HG03439 (cell line): ENCODE data around the gene RBM4B.
A peak's percentile ranks its signal among the peaks of the same experiment; 100 is the strongest.
"Not testable (repeated sequence)": the region's sequence is repeated elsewhere in the genome, so short reads cannot be mapped to it uniquely, and the experiment has no call there.

ENCODE experiments used
- ATAC-seq: cut with Tn5 transposase; IDR thresholded peaks from one replicate; pipeline ENCODE4 v1.9.1; 2021; ENCODE audit warnings: mild to moderate bottlenecking, moderate library complexity; ENCODE audit not compliant: unreplicated experiment

Gene RBM4B, protein sequence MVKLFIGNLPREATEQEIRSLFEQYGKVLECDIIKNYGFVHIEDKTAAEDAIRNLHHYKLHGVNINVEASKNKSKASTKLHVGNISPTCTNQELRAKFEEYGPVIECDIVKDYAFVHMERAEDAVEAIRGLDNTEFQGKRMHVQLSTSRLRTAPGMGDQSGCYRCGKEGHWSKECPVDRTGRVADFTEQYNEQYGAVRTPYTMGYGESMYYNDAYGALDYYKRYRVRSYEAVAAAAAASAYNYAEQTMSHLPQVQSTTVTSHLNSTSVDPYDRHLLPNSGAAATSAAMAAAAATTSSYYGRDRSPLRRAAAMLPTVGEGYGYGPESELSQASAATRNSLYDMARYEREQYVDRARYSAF

DNA sequence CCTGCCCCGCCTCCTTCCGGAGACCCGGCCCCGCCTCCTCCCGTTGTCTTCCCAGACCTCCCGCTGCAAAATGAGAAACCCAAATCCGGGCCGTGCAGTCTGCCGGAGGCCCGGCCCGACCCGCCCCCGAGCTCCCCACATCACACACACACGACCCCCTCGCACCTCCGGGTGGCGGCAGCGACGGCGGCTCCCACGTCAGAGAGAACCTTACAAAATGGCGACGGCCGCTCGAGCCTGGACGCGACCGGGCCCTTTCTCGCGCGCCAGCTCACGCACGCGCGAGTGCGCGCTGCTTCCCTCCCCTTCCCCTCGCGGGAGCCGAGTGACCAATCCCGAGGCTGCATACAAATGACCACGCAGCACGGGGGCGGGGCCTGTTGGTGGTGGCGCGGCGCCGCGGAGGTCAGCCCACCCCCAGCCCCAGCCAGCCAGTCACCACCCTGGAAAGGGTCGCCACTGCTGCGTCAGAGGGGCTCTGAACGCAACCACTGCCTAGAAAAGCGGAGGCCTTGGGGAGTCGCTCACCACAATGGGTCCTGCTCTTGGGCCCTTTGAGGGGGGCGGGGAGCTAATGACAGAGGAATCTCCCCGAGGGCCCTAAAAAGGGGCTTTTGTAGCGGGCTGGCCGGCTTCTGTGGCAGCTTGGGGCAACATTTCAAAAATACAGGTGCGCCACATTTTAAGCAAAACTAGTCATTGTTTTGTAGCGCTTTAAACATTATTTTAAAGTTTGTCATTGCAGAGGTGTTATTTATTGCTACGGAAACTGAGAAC lies at the start of gene RBM4B:
Gene RBM4B (minus strand): TSS at position 289 of the 777 bp plus-strand sequence. CDS start 808 bp downstream, outside the sequence.
- ATAC-seq = peak; percentile 86

DNA sequence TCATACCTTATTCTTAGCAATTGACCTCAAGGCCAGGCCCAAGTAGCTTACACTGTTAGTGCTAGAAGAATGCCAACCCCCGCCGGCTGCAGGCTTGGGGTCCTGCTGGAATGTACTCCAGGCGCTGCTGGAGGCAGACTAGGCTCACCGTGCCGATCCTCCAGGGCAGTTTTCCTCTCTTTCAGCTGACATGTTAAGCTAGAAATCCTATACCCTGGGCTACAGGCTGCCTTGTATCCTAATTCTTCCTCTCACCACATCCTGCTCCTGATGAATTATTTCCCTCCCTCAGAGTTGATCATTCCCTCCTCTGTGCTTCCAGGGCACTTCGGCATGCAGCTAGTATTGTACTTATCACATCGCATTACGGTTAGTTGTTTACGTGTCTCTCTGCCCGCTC lies 48.0 kb upstream of the RBM4B start:
- no peak for ATAC-seq

DNA sequence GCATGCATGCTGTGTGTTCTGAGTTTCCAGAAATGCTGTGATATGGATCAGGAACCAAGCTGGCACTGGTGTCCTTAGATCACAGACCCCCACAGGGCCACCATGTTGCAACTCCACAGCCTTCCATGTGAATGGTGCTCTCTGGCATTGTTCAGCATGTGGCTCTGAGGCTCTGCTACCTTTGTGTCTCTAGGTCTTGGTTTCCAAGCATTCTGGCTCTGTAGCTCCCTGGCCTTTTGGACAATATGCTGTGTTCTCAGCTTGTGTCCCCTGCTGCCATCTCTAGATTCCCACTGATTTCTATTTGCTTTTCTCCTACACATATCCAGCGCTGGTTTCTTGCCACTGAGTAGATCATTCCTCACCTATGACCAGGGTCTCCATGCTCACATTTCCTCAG lies 47.4 kb upstream of the RBM4B start:
- ATAC-seq = no peak

DNA sequence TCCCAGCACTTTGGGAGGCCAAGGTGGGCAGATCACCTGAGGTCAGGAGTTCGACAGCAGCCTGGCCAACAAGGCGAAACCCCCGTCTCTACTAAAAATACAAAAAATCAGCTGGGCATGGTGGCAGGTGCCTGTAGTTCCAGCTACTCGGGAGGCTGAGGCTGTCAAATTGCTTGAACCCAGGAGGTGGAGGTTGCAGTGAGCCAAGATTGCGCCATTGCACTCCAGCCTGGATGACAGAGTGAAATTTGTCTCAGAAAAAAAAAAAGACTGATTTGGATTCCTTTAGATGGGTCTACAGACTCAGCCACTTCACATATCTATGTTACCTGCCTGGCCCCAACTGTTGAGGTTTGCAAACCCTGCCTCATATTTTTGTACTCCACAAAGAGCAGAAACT lies 46.5 kb upstream of the RBM4B start:
- ATAC-seq = not testable (repeated sequence)

DNA sequence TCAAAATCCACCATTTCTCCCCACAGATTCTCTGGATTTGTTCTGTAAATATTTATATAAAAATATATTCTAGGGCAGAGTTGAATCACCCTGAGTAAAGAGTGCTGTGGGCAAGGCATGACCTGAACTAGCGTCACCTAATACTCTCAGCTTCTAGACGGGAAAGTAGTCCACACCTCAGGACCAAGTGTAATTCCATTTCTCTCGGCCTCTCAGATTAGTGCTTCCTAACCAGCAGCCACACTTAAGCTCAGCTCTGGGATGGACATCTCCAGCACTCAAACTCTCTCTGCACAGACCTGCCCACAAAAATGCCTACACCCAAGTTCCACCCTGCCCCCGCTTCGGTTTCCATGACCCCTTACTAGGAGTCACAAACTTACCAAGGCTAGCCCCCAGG lies 46.0 kb upstream of the RBM4B start:
- ATAC-seq = no peak

DNA sequence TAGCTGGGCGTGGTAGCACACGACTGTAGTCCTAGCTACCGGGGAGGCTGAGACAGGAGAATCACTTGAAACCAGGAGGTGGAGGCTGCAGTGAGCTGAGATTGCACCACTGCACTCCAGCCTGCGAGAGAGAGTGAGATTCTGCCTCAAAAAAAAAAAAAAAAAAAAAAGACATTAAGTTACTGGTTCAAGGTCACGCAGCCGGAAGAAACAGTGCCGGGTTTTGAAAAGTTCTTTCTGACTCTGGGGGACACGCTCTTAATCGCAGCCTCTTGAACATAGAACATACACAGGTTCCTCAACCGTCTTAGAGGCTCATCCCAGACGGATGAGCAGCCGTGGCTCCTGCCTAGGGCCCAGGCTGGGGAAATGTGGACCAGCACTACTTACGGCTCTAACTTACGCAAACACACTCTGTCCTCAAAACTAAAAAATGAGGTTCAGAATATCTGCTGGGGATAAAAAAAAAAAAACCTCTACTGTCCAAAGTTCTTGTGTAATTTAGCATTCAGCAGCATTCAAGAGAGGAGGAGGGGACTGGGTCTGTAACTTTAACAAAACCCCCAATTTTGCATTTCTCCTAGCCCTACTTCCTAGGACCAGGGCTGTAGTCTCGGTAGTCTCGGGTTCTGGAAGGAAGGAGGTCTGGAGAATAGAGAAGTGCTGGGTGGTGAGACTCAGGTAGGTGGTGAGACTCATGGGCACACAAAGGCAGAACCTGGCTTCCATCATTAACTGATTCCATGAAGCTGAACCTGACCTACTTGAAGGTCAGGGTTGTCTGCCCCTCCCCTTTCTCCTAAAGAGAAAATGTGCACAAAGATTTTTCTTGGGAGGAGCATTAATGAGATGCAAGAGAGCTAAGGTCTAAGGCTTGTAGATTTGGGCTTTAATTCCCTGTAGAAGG lies 45.3 kb upstream of the RBM4B start:
- ATAC-seq = no peak

DNA sequence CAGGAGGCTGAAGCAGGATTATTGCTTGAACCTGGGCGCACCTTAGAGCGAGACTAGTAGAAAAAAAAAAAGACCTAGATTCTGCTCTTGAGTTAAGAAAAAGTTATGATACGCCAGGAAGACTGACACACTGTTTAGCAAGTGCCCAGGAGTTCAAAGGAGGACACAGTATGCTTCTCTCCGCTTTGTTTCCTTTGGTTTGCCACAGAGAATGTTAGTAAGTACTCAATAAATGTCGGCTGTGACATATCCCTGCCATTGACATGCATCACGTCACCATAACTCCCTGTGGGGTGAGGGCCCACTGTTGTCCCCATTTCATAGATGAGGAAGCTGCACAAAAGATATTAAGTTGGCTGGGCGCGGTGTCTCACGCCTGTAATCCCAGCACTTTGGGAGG lies 44.3 kb upstream of the RBM4B start:
- ATAC-seq = no peak

DNA sequence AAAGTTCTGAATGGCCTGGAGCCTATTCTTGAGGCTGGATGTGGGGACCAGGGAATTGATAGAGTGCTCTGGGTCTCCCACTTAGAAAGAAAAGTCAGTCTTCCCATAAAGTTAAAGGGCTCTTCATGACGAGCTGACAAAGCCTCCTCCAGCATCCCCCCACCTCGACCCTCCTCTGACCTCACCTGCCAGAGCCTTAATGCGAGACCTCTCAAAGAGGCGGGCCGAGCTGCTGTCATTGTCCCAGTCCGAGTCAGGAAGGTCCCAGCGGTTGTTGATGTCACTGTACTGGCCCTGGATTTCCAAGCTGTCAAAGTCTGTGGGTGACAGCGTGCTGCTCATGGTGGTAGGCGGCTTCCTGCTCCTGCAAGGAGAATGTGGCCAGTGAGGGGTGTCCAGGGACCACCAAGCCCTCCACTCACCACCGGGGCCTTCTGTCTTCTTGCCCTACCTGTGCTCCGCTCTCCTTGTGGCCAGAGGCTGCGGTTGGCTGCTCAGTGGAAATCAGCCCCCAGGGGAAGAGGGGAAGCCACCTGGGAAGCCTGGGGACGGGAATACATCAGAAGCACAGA lies 43.3 kb upstream of the RBM4B start:
- no peak for ATAC-seq

DNA sequence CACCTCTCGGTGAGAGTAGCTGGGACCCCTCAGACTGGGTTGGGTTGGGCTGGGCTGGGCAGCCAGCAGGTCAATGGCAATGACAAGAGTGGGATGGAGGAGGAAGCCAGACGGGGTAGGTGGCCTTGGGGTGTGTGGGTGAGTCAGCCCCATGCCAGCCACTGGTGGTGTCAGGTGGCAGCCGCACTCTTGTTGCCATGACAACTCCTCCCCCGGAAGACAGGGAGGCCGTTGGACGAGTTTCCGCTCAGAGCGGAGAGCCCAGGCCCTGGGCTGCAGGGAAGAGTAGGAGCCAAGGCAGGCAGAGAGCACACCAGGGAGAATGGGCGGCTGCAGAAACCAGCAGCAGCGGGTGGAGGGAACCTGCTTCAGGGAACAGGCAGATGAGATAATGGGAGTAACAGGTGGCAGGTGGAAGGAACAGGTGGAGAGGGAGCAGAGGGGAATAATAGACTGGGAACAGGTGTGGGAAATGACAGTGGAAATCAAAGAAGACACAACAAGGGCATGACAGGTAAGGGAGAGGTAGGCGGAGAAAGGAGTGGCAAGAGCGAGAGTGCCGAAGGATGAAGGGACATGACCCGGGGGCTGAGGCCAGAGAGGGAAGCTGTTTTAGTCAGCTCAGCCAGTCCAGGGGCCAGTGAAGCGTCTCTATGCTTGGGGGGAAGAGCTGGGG lies 42.7 kb upstream of the RBM4B start:
- ATAC-seq = no peak

DNA sequence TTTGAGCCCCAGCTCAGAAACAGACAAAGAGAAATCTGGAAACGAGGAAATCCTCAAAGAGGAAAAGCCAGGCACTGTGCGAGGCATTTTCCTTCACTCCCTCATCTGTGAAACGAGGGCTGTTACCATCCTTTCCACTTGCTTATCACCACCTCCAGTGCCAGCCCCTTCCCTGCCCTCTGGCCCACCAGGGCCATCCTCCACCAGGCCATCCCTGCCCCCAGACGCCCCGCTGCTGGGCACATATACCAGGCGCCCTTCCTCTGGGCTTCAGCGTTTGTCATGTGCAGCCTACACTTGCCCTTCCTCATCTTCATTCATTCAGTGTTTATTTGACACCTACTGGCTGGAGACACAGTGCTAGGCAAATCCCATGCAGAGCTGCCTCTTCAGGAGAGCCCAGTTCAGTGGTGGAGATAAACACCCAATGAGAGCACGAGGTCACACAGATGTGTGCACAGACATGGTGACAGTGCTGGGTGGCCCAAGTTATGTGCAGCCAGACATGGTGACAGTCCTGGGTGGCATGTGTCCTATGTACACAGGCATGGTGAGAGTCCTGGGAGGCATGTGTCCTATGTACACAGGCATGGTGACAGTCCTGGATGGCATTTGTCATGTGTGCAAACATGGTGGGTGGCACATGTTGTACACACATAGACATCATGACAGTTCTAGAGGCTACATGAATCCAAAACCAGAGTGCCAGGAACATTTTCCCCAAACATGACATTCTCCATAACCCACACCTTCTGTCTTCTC lies 41.6 kb upstream of the RBM4B start:
- ATAC-seq = no peak

DNA sequence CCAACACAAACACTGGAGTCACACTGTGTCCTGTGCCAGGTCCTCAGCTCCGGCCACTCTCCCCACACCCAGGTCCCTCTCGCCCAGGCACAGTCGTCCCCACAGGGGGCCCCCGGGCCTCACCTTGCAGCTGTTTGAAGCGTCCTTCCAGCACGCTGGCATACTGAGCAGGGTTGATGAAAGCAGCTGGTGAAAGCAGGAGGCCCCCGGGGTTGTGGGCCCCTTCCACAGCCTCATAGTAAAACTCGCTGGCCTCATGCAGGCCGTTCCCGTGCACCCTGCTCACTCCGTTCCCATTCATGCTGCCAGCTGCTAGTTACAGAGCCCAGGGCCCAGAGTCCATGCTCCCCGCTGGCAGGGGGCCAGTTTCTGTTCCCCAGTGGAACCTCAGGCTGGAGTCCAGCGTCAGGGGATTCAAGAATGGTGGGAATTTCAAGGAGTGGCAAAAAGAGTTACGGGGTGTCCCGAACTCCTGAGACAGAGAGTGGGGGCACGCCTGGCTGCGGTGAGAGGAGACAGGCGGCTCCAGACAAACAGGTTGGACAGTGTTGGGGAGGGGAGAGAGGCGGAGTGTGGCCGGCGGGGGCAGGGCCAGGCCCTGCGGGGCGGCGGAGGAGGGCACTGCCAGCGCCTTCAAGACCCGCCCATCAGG lies 40.8 kb upstream of the RBM4B start:
- no peak for ATAC-seq

DNA sequence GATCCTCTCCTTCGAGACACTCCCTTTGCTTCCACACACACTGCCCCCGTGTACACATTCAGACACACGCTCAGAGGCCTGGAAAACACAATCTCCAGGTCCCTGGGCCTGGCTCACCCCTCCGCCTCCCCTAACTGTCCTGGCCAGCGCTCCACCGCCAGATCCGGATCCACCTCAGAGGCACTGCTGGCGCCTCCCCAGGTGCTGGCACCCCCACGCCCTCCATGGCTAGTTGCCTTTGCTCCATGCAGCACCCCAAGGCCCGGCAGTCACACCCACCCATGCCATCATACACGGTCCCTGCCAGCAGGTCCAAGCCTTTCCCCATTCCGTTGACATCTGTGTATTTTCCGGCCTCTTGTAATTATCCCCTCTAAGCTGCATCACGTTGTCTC lies 40.2 kb upstream of the RBM4B start:
- no peak for ATAC-seq

DNA sequence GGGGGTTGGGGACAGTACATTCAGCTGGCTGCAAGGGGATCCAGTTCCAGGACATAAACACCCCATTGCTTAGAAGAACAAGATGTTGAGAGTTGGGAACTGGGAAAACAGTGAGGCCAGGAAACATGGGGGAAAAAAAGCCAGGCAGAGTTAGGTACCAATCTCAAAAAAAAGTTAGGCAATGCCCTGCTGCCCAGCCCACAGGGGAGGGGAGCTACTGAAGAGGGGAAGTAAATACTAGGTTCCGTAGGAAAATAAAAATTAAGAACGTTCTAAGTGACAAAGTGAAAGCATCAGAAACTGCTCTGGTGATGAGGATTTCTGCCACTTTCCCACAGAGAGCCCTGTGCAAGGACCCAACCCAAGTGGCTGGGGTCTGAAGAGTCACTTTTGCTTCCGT lies 39.3 kb upstream of the RBM4B start:
- ATAC-seq = no peak

DNA sequence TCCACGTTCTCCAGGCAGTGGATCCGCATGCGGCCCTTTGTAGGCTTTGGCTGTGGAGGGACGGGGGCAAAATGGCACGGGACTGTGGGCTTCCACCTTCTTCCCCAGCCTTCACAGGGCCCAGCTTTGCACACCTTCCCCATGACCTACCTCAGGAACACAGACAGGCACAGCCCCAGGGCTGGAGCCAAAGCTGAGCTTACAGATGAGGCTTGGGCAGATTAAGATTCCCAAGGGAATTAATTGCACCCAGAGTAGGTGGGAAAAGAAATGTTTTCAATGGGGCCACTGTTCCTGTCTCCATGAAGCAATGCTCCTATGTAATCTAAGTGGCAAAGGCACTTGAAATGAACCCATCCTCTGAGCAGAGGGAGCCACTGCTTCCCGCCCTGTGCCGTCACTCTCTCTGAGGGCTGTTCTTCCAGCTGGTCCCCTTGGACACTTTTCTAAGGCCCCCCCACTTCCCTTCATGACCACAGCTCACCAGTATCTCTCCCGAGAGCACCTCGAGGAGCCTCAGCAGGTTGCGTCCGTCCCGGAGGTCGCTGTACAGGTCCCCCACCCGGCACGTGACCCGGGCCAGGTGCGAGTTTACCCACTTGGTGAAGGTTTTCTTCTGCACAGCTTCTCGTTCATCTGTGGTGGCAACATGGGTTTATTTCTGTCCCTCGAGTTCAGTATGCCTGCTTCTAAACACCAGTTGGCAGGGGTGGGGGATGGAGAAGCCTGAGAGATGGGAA lies 37.8 kb upstream of the RBM4B start:
- ATAC-seq = no peak

DNA sequence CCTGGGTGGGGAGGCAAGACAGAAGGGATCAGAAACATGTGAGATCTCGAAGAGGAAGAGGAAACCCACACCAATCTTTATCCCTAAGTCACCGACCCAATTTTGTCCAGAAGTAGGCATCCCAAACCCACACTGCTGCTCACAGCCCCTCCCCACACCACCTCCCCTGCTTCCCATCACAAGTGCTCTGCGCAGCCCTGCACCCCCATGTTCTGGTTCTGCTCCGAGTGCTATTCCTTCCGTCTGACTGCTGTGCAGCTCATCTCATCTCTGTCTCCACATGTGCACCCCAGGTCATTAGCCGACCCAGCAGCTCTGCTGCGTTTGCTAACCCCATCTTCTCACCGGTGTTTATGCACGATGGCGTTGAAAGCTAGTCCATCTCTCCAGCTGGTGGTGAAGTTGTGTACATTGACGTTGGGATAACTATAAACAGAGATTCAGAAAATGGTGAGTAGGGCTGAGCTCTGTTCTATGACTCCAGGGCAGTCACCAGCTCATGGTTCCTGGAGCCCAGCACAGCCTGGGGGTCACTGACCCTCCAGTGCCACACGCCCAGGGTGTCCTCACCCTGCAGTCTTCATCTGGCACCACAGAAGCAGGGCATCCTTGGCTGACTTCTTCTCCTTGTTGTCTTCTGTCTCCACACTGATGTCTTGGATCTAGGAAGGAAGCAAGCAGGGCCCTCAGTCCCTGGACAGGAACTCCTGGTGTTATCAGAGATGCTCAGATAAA lies 36.2 kb upstream of the RBM4B start:
- no peak for ATAC-seq

DNA sequence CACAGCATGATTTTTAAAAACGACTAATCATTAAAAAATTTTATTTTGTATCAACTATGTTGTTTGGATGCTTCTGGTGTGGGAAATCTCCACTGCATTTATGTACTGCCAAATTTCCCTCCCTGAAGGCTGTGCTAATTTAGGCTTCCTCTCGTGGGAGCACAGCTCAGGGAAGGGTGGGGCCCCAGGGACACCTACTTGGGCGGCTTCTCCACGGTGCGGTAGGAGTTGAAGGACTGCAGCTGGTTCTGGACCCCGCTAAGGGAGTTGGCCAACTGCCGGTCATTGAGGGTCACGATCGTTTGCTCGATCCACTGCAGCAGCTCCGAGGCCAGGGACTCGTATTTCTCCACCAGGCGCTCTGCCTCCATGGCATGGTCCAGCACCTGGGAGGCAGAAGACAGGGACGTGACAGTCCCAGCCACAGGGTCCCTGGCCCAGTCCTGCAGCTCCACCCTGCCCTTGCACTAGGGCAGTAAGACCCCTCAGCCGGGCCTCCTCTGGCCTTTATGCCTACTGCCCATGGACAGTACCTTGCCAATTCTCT lies 32.8 kb upstream of the RBM4B start:
- ATAC-seq = no peak

DNA sequence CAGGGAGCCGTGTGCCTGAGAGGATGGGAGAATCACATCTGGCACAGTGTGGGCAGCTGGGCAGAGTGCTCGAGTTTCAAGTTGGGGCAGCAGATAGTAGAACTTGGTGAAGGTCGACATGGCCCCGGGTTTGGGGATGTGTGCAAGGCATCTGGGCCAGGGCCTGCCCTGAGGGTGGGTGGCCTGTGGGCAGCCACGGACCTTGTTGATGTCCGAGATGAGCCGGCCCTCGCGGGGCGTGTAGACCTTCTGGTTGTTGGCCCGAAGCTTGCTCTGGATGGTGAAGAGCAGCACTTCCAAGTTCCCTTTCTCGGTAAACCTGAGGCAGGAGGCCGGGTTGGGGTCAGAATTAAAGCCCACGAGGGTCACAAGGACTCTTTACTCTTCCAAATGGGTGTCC lies 31.0 kb upstream of the RBM4B start:
- no peak for ATAC-seq

DNA sequence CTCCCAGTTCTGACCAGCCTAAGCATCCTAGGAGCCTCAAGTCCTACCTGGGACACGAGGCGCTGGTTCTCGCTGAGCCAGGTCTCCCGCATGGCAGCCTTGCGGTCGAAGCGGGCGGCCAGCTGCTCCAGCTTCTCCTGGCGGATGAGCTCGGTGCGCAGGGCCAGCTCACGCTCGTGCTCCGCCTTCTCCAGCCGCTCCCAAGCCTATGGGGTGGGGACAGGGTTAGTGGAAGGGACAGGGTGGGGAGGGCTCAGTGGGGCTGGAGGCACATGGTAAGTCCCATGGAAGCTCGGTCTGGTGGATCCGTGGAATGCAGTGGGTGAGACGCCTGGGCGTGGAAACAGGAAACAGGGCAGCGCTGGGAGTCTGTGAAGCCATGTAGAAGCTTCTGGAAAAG lies 30.4 kb upstream of the RBM4B start:
- ATAC-seq = no peak
